ENCODE data around the gene PIM3.

PIM3 gene

GRCh38 chr22:49966041-49966773 is 5.6 kb downstream of the PIM3 start:
- peaks cover 28% of the 10 kb centered on the region for H3K79me2 ChIP-seq (ENCODE audit: insufficient read depth, low read length)
- no peaks in the 10 kb centered on the region for H3K9me3 ChIP-seq (ENCODE audit: insufficient read depth, low read length)
- peaks cover 7% of the 10 kb centered on the region; the same call in 1 of the 2 replicates for H3F3A ChIP-seq (ENCODE audit: insufficient read depth)
- no peak overlapping the region for H2AFZ ChIP-seq (ENCODE audit: low read depth, low read length, severe bottlenecking)
- H3K9ac ChIP-seq (ENCODE audit: low read length): no peak overlapping the region
- H4K20me1 ChIP-seq (ENCODE audit: low read depth, low read length): peaks cover 3% of the 10 kb centered on the region; the same call in 1 of the 2 replicates
- no peak overlapping the region for H3K4me3 ChIP-seq (ENCODE audit: insufficient read depth, low read length, poor library complexity, severe bottlenecking)
- H3K27ac ChIP-seq (ENCODE audit: low read depth, low read length): no peak overlapping the region
- H3K36me3 ChIP-seq (ENCODE audit: low read length): no peaks in the 10 kb centered on the region; the same call in 1 of the 2 replicates
- no peaks in the 10 kb centered on the region for H3K27me3 ChIP-seq (ENCODE audit: low read length)
- TF ChIP-seq EZH2phosphoT487 (conservative IDR thresholded peaks at IDR 0.05; ENCODE audit: low read length) (no peak), CTCF (IDR thresholded peaks at IDR 0.05; ENCODE audit: insufficient read depth, low read length, poor library complexity, severe bottlenecking) (no peak)
- no peaks in the 10 kb centered on the region for H3K9me2 ChIP-seq (replicated peaks; ENCODE audit: insufficient read depth, low read length)
- no peak overlapping the region for H3K4me2 ChIP-seq (ENCODE audit: low read depth, low read length, poor library complexity, severe bottlenecking)

GRCh38 chr22:49966774-49967705 is 6.5 kb downstream of the PIM3 start:
- Histone ChIP-seq H3K27ac (ENCODE audit: low read depth, low read length) (no peak overlapping the region), H2AFZ (ENCODE audit: low read depth, low read length, severe bottlenecking) (no peak overlapping the region), H3K4me3 (ENCODE audit: insufficient read depth, low read length, poor library complexity, severe bottlenecking) (no peak overlapping the region), H3K4me2 (ENCODE audit: low read depth, low read length, poor library complexity, severe bottlenecking) (no peak overlapping the region), H3F3A (ENCODE audit: insufficient read depth) (peaks cover 7% of the 10 kb centered on the region; the same call in 1 of the 2 replicates), H4K20me1 (ENCODE audit: low read depth, low read length) (peaks cover 3% of the 10 kb centered on the region; the same call in 1 of the 2 replicates), H3K36me3 (ENCODE audit: low read length) (no peaks in the 10 kb centered on the region), H3K9me3 (ENCODE audit: insufficient read depth, low read length) (no peaks in the 10 kb centered on the region), H3K79me2 (ENCODE audit: insufficient read depth, low read length) (peaks cover 19% of the 10 kb centered on the region), H3K9me2 (replicated peaks; ENCODE audit: insufficient read depth, low read length) (no peaks in the 10 kb centered on the region), H3K27me3 (ENCODE audit: low read length) (no peaks in the 10 kb centered on the region), H3K9ac (ENCODE audit: low read length) (no peak overlapping the region)
- no peak for TF ChIP-seq EZH2phosphoT487 (conservative IDR thresholded peaks at IDR 0.05; ENCODE audit: low read length)
- TF ChIP-seq CTCF (IDR thresholded peaks at IDR 0.05; ENCODE audit: insufficient read depth, low read length, poor library complexity, severe bottlenecking): no peak

GRCh38 chr22:49967706-49968208 is 7.2 kb downstream of the PIM3 start:
- Histone ChIP-seq H3K9ac (ENCODE audit: low read length) (no peak overlapping the region), H3F3A (ENCODE audit: insufficient read depth) (peaks cover 7% of the 10 kb centered on the region; the same call in 1 of the 2 replicates), H3K4me2 (ENCODE audit: low read depth, low read length, poor library complexity, severe bottlenecking) (no peak overlapping the region), H3K9me2 (replicated peaks; ENCODE audit: insufficient read depth, low read length) (no peaks in the 10 kb centered on the region), H3K79me2 (ENCODE audit: insufficient read depth, low read length) (peaks cover 13% of the 10 kb centered on the region), H4K20me1 (ENCODE audit: low read depth, low read length) (no peaks in the 10 kb centered on the region; the same call in 1 of the 2 replicates), H3K9me3 (ENCODE audit: insufficient read depth, low read length) (no peaks in the 10 kb centered on the region), H2AFZ (ENCODE audit: low read depth, low read length, severe bottlenecking) (no peak overlapping the region), H3K4me3 (ENCODE audit: insufficient read depth, low read length, poor library complexity, severe bottlenecking) (no peak overlapping the region), H3K36me3 (ENCODE audit: low read length) (no peaks in the 10 kb centered on the region), H3K27ac (ENCODE audit: low read depth, low read length) (no peak overlapping the region), H3K27me3 (ENCODE audit: low read length) (no peaks in the 10 kb centered on the region)
- TF ChIP-seq CTCF (IDR thresholded peaks at IDR 0.05; ENCODE audit: insufficient read depth, low read length, poor library complexity, severe bottlenecking) (no peak), EZH2phosphoT487 (conservative IDR thresholded peaks at IDR 0.05; ENCODE audit: low read length) (no peak)

Measured in SU-DHL-6 (cell line).